NCI-H1048 (cell line): Measurements from ENCODE around the gene KCNK7.

Experiments
- DNase-seq: peaks from one replicate; lab custom pipeline; 2025; lab: John Stamatoyannopoulos, UW

KCNK7 gene

GRCh38 chr11:65588199-65589054, 7.2 kb downstream of the KCNK7 start:
- DNase-seq = no peak

- DNase-seq = no peak
Measured at GRCh38 chr11:65586676-65587075, 8.9 kb downstream of the KCNK7 start.

GRCh38 chr11:65586247-65586630, 9.4 kb downstream of the KCNK7 start:
- no peak for DNase-seq

GRCh38 chr11:65585396-65586246, 10.0 kb downstream of the KCNK7 start:
- DNase-seq = no peak

- DNase-seq = no peak
Measured at GRCh38 chr11:65584723-65585171, 10.9 kb downstream of the KCNK7 start.

GRCh38 chr11:65584106-65584505, 11.5 kb downstream of the KCNK7 start:
- DNase-seq = no peak

GRCh38 chr11:65583589-65583988, 12.0 kb downstream of the KCNK7 start:
- DNase-seq = no peak

GRCh38 chr11:65581928-65582327, 13.7 kb downstream of the KCNK7 start:
- no peak for DNase-seq

- DNase-seq = no peak
Measured at GRCh38 chr11:65580756-65581155, 14.8 kb downstream of the KCNK7 start.

- DNase-seq = no peak
Measured at GRCh38 chr11:65580031-65580692, 15.4 kb downstream of the KCNK7 start.

GRCh38 chr11:65579291-65579690, 16.3 kb downstream of the KCNK7 start:
- no peak for DNase-seq

- no peak for DNase-seq
Measured at GRCh38 chr11:65578667-65579066, 16.9 kb downstream of the KCNK7 start.

GRCh38 chr11:65578134-65578533, 17.5 kb downstream of the KCNK7 start:
- DNase-seq = no peak

GRCh38 chr11:65577756-65578109, 17.9 kb downstream of the KCNK7 start:
- DNase-seq = no peak

GRCh38 chr11:65576867-65577755, 18.5 kb downstream of the KCNK7 start:
- no peak for DNase-seq

- DNase-seq = no peak
Measured at GRCh38 chr11:65576232-65576866, 19.3 kb downstream of the KCNK7 start.

GRCh38 chr11:65575568-65576231, 19.9 kb downstream of the KCNK7 start, which contains the start of gene EHBP1L1:
TSS of gene EHBP1L1 (plus strand) at chr11:65576053. CDS start at chr11:65576303, 250 bp downstream.
- peak; percentile 45 for DNase-seq

GRCh38 chr11:65574811-65575567, 20.6 kb downstream of the KCNK7 start:
- DNase-seq = no peak

- DNase-seq = peak; percentile 52
Measured at GRCh38 chr11:65574109-65574810, 21.3 kb downstream of the KCNK7 start.
